OCI-M1 (cell line): ENCODE results near the gene BRCA2.
A peak's percentile ranks its signal among the peaks of the same experiment; 100 is the strongest.

Source experiments
- DNase-seq: peaks from one replicate; lab custom pipeline; 2025; lab: John Stamatoyannopoulos, UW

The BRCA2 gene

GRCh38 chr13:32315238-32316027 is at the start of gene BRCA2, which contains the start of gene ZAR1L:
Gene BRCA2 (plus strand): TSS chr13:32315508. CDS start chr13:32316461, 953 bp downstream.
Gene ZAR1L (minus strand): TSS chr13:32315363. CDS start chr13:32311925, 3,438 bp downstream.
- DNase-seq = peak; percentile 94

GRCh38 chr13:32265726-32266125 is 49.6 kb upstream of the BRCA2 start:
- no peak for DNase-seq

GRCh38 chr13:32266130-32266529 is 49.2 kb upstream of the BRCA2 start:
- no peak for DNase-seq

GRCh38 chr13:32267836-32268439 is 47.4 kb upstream of the BRCA2 start:
- peak; percentile 12 for DNase-seq

GRCh38 chr13:32272021-32272683 is 43.2 kb upstream of the BRCA2 start:
- DNase-seq = no peak

GRCh38 chr13:32277839-32278238 is 37.5 kb upstream of the BRCA2 start:
- DNase-seq = no peak

GRCh38 chr13:32278426-32278825 is 36.9 kb upstream of the BRCA2 start:
- DNase-seq = no peak

- DNase-seq = no peak
Observed at GRCh38 chr13:32281096-32281495, 34.2 kb upstream of the BRCA2 start.

GRCh38 chr13:32282096-32282711 is 33.1 kb upstream of the BRCA2 start:
- no peak for DNase-seq

- DNase-seq = no peak
Observed at GRCh38 chr13:32284927-32285632, 30.2 kb upstream of the BRCA2 start.

GRCh38 chr13:32285633-32285965 is 29.7 kb upstream of the BRCA2 start:
- DNase-seq = no peak

- peak; percentile 12 for DNase-seq
Observed at GRCh38 chr13:32297206-32297605, 18.1 kb upstream of the BRCA2 start.

GRCh38 chr13:32298695-32299094 is 16.6 kb upstream of the BRCA2 start:
- no peak for DNase-seq

- DNase-seq = no peak
Observed at GRCh38 chr13:32299893-32300292, 15.4 kb upstream of the BRCA2 start.

GRCh38 chr13:32300406-32300805 is 14.9 kb upstream of the BRCA2 start:
- no peak for DNase-seq

- no peak for DNase-seq
Observed at GRCh38 chr13:32300920-32301319, 14.4 kb upstream of the BRCA2 start.

GRCh38 chr13:32302461-32302860 is 12.8 kb upstream of the BRCA2 start:
- no peak for DNase-seq

GRCh38 chr13:32305646-32306045 is 9.7 kb upstream of the BRCA2 start:
- no peak for DNase-seq

GRCh38 chr13:32309312-32310133 is 5.8 kb upstream of the BRCA2 start:
- DNase-seq = no peak

- DNase-seq = peak; percentile 76
Observed at GRCh38 chr13:32310134-32310706, 5.1 kb upstream of the BRCA2 start.
